GM18520 (cell line): ENCODE measurements around the gene ZNF862.
"Not testable (repeated sequence)": the region's sequence is repeated elsewhere in the genome, so short reads cannot be mapped to it uniquely, and the experiment has no call there.

Source experiments
- ATAC-seq: cut with Tn5 transposase; IDR thresholded peaks from one replicate; pipeline ENCODE4 v1.9.1; 2021; ENCODE audit not compliant: unreplicated experiment

Gene ZNF862

DNA sequence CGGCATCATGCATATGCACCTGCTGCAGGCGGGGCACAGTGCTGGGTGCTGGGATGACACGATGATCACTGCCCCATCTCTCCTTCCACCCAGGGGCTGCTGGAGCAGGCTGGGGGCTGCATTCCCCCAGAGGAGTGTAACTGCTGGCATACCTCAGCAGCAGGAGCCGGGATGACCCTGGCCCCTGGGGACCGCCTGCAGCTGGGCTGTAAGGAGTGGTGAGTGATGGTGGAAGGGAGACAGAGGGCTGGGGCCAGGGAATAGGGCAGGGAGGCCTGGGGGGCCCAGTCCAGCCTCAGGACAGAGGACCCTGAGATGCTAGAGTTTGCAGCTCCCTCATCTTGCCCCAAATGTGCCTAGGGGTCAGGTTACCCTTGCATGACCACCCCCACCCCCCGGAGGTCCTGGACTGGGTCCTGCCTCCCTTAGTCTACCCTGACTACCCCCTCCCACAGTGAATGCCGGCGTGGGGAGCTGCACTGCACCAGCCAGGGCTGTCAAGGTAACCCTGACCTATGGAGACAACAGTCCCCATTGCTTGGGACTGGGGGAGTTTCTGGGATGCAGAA lies 14.5 kb upstream of the ZNF862 start:
- ATAC-seq = no peak

DNA sequence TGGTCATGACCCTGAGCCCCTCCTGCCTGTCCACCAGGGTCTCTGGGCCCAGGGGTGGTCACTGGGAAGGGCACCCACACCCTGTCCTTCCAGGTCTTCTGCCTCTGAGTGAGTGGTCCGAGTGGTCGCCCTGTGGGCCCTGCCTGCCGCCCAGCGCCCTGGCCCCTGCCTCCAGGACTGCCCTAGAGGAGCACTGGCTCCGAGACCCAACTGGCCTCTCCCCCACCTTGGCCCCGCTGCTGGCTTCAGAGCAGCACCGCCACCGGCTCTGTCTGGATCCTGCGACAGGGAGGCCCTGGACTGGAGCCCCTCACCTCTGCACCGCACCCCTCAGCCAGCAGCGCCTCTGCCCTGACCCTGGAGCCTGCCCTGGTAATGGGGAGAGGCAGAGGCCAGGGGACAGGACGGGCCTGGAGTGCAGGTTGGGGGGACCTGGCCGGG lies 13.9 kb upstream of the ZNF862 start:
- ATAC-seq = no peak

DNA sequence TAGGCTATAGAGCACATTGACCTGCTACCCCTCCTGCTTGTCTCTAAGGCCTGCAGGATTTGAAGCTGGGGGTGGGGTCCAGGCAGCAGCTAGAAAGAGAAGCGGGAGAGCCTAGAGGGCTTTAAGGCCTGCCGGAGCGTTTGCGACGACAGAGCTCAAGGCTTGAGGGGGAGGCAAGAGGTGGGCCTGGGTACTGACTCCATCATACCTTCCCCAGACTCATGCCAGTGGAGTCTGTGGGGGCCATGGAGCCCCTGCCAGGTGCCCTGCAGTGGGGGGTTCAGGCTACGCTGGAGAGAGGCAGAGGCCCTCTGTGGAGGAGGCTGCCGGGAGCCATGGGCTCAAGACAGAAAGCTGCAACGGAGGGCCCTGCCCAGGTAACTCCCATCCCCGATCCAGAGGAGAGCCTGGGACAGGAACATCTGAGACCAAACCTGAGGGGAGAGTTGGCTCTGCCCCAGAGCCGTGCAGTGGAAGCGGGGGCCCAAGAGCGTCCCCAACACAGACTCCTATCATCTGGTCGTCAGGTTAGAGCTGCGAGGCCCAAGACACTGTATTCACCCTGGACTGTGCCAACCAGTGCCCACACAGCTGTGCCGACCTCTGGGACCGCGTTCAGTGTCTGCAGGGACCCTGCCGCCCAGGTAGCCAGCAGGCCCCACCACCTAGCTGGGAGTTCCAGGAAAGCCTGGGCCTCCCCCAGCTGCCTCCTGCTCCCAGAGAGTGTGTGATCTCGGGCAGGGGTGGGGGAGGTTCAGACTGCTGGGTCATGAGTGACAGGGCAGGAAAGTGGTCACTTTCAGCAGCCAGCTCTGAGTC lies 13.2 kb upstream of the ZNF862 start:
- ATAC-seq = no peak

DNA sequence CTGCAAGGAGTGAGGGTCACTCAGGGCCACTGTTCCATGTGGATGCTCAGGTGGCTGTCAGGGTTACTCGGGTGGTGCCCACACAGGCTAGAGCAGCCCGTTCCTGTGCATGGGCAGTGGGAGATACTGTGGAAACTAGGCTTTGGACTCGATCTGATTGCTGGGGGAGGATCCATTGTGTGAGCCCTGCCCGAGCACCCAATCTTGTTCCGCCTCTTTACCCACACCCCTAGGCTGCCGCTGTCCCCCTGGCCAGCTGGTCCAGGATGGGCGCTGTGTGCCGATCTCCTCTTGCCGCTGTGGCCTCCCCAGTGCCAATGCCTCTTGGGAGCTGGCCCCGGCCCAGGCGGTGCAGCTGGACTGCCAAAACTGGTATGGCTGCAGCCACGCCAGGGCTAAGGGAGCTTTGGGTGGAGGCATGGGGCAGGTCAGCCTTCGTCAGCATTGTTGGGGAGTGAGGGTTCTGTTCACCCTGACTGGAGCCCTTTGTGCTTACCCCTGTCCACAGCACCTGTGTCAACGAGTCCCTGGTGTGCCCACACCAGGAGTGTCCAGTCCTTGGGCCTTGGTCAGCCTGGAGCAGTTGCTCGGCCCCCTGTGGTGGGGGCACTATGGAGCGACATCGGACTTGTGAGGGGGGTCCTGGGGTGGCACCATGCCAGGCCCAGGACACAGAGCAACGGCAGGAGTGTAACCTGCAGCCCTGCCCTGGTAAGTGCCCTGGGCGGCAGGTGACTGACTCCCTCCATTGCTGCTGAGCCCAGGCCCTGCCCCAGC lies 12.4 kb upstream of the ZNF862 start:
- ATAC-seq = no peak

DNA sequence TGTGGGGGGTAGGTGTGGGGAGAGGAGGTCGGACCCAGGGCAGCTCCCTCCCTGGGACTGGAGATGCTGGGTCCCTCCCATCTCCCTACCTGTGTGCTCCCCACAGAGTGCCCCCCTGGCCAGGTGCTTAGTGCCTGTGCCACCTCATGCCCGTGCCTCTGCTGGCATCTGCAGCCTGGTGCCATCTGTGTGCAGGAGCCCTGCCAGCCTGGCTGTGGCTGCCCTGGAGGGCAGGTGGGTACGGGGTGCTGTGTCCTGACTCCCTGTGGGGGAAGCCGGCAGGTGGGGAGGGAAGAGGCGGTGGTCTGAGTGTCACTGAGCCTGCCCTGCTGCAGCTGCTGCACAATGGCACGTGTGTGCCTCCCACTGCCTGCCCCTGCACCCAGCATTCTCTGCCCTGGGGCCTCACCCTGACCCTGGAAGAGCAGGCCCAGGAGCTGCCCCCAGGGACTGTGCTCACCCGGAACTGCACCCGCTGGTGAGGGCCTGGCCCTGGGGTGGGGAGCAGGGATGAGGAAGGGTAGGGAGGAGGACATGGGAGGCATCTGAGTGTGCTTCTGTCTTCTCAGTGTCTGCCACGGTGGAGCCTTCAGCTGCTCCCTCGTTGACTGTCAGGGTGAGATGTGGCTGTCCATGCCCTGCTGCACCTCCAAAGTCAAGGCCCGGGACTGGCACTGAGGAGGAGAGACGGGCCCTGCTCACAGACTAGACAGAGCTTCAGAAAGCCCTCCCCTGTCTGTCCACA lies 11.7 kb upstream of the ZNF862 start:
- ATAC-seq = no peak

DNA sequence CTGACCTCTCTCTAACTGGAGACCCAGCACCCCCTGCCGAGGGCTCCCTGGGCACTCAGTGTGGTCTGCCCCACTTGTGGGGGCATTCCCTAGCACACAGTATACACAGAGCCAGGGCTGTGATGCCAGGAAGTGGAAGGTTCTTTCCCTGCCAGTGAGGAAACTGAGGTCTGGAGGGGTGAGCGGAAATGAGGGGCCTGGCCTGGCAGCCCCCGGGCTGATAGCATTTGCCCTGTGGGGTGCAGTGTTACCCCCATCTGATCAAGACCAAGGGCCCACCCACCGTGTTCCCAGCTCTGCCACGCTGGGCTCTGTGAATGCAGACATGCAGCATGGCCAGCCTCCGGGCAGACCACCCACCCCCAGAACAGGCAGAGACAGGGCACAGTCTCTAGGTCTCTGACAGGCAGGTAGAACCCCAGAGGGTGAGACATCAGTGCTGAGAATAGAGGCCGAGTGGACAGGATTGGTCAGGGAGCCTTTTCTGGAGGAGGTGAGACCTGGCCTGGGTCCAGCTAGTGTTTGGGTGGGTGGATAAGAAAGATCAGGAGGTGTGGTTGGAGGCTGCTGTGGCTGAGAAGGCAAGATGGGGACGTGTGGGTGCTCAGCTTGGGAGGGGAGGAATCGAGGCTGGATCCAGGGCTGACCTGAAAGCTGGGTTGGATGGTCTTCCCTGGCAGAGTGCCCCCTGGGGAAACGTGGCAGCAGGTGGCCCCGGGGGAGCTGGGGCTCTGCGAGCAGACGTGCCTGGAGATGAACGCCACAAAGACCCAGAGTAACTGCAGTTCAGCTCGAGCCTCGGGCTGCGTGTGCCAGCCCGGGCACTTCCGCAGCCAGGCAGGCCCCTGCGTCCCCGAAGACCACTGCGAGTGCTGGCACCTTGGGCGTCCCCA lies 10.8 kb upstream of the ZNF862 start:
- ATAC-seq = no peak

DNA sequence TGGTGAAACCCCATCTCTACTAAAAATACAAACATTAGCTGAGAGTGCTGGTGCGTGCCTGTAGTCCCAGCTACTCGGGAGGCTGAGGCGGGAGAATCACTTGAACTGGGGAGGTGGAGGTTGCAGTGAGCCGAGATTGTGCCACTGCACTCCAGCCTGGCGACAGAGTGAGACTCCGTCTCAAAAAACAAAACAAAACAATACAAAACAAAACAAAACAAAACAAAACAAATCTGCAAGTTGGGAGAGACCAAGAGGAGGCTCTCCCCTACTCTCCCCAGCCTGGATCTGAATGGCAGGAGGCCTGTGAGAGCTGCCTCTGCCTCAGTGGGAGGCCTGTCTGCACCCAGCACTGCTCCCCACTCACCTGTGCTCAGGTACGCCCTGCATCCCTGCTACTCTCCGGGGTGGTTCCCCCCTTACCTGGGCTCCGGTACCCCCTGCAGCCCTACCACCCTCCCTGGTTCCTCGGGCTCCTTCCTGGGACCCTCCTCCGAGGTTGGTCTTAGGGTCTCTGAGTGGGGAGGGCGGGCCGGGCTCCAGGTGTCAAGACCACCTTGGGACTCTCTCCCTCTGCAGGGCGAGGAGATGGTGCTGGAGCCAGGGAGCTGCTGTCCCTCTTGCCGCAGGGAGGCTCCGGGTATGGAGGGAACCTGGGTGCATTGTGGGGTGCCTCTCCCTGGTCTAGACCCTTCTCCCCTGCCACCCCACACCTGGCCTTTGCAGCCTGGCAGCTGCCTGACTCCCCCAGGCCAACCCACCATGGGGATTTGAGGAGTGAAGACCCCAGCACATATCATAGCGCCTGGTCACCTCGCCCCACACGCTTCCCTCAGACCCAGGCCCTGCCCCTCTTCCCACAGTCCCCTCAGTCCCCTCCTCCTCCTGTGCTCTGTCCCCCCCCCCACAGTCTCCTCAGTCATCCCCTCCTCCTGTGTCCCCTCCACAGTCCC lies 9.5 kb upstream of the ZNF862 start:
- ATAC-seq = no peak

DNA sequence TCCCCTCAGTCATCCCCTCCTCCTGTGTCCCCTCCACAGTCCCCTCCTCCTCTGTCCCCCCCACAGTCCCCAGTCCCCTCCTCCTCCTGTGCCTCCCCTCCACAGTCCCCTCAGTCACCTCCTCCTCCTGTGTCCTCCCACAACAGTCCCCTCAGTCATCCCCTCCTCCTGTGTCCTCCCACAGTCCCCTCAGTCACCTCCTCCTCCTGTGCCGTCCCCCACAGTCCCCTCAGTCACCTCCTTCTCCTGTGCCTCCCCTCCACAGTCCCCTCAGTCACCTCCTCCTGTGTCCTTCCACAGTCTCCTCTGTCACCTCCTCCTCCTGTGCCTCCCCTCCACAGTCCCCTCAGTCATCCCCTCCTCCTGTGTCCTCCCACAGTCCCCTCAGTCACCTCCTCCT lies 7.6 kb upstream of the ZNF862 start:
- ATAC-seq = not testable (repeated sequence)

DNA sequence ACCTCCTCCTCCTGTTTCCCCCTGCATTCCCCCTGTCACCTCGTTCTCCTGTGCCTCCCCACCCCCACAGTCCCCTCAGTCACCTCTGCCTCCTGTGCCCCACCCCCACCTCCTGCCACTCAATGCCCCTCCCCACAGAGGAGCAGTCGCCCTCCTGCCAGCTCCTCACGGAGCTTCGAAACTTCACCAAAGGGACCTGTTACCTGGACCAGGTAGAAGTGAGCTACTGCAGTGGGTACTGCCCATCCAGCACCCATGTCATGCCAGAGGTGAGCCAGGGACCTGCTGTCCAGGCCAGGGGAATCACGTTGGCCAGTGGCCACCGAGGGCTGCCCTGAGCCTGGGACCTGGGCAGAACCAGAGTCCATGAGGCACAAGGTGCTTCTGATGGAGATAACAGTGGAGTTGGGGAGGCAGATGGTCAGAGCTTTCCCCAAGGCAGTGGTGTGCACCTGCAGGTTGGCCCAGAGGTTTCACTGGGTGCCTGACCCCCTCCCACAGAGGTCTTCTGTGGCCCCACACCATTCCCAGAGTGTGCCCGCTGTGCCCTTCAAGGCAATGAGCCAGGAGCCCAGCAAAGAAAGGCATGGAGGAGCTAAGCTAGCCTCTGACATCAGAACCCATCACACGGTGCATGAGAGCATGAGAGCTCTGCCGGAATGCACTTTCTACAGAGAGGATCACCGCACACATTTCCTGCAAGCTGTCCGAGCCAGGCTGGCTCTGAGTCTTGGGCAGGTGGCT lies 7.0 kb upstream of the ZNF862 start:
- no peak for ATAC-seq

DNA sequence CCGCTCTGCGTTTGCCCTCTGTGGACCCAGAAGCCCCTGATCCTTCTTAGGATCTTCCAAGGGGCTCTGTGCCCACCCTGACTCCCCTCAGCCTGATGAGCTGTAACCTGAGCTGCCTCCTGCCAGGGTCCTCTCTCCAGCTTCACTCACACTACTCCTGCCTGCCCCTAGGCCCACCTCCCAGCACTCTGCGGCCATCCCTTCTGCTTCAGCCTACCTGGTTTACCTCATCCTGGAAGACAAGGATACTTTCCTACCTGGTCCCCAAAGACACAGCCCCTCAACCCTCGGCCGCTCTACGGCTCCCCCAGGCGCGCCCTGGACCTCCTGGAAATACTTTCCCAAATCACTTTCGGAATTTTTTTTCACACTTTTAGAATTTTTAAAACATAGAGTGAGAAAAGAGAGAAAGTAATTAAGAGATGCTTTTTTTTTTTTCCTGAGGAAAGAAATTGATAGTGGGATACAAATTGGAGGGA lies 6.4 kb upstream of the ZNF862 start:
- ATAC-seq = no peak

DNA sequence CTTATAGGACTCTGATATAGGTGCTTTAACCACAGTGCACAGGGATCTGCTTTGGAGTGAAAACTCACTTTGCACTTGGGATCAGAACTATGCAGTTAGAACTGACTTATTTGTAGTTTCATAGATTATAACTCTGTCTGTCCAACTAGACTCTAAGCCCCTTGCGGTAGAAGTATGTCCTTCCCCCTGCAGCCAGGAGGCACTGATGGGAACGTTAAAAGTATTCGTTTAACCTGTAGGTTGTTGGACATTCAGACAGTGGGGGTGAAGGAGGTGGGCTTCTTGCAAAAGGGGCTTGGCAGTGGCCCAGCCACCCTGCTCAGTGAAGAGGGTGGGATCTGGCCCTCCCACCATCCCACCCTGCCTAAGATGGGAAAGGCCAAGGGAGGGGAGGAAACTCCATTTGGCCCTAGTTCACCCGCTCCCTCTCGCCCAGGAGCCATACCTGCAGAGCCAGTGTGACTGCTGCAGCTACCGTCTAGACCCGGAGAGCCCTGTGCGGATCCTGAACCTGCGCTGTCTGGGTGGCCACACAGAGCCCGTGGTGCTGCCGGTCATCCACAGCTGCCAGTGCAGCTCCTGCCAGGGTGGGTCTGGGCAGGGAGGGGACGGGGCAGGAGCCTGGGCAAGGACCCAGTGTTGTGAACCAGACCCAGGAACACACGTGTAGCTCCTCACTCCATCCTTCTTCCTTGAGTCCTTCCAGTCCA lies 5.7 kb upstream of the ZNF862 start:
- no peak for ATAC-seq

DNA sequence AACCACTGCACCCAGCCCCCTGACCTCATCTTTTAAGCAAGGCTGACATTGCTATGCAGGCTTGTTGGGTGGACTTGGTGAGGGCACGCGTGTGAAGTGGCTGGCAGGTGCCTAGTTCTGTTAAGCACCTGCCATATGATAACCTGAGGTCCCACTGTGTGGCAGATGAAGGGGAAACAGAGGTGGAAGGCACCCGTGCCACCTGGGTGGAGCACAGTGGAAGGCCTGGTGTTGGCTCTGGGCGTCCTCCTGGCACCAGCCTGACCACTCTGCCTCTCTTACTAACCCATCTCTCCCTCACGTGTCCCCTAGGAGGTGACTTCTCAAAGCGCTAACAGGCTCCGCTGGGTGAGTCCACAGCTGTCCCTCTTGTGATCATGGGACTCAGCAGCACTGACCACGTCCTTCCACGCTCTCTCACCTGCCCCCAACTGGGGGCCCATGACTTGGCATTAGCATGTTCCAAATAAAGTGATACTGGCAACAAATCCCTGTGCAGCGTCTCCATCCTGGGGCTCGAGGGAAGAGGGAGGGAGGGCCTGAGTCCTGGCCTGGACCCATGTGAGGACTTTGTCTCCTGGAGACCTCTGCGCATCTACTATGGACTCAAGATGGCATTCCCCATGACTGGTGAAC lies 4.6 kb upstream of the ZNF862 start:
- ATAC-seq = no peak

DNA sequence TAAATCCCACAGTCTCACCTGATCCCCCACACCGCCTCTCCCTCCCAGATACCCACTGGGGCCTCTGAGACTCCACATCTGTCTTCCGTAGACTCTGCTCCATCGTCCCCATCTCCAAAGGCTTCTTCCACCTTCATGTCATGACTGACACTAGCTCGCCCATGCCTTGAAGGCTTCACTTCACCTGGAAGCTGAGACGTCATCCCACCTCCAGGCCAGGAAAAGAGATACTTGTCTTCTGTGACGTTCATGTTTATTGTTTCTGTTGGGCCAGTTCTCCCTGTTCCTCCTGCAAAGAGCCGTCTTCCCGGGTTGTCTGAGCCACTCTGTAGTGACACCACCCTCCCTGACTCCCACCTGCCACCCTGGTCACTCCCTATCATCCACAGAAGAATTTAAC lies 3.6 kb upstream of the ZNF862 start:
- ATAC-seq = no peak

DNA sequence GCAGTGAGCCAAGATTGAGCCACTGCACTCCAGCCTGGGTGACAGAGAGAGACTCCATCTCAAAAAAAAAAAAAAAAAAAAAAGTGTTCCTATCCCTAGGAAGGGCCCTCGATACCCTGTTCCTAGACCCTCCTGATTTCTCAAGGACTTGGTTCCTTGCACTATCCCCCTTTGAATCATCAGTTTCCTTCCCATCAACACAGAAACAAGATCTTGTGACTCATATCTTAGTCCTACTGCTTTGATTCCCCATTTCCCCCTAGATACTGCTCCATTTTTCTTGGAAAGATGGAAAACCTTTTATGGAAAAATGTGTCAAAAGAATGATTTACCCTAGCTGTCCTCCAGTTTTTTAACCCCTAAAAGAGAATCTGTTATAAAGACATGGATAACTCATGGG lies 1.7 kb upstream of the ZNF862 start:
- no peak for ATAC-seq

DNA sequence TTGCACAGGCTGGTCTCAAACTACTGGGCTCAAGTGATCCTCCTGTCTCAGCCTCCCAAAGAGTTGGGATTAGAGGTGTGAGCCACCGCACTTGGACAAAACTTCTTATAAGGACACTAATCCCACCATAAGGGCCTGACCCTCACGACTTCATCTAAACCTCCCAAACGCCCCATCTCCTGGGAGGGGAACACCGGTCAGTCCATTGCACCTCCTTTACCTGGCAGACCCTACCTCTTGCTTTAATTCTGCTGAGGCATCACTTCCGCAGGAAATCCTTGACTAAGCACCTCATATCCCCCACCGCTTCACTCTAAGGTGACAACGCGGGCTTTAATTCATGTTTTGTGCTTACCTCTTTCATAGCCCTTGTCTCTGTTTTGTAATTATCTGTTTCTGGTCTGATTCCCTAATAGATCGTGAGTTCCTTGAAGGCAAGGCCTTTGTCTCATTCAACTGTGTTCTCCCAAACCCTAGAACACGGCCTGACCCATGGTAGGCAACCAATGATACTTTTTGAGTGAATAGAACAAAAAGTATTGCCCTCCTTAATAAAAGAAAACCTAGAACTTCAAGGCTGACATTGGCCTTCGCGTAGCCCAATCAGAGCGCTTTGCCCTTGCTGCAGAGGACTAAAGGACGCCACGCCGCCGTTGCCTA lies 481 bp upstream of the ZNF862 start:
- ATAC-seq = no peak

DNA sequence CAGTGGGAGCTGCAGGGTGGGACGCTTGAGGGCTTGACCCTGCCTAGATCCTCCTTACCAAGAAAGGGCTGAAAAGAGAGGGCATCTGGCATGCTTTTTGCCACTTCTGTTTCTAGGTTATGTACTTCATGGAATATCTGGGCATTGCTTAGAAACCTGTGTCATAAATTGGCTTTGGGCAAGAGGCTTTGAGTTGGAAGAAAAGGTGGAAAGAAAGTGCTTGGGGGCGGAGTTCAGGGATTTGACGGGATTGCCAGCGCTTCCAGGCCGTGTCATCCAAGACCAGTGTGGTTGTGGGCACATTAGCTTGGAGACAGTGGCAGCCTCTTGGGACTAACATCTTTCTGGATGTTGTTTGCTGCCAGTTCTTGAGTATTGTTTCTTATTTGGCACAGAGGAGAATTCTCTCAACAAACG lies 825 bp downstream of the ZNF862 start:
- no peak for ATAC-seq

DNA sequence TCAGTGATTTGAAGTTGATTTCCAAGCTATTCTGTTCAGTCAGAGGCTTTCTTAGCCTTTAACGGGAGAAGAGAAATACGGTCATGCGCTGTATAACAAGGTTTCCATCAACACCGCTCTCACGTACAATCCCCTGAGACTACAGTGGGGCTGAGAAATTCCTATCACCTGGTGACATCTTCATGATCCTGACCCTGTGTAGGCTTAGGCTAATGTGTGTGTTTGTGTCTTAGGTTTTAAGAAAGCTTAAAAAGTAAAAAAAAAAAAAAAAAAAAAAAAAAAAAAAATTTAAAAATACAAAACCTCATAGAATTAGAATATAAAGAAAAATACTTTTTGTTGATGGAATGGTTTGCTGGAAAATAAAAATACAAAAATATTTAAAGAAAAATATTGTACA lies 1.8 kb downstream of the ZNF862 start:
- no peak for ATAC-seq
